HepG2 (cell line): Measurements from ENCODE around the gene TNFRSF18.

ENCODE experiments used
- SMARCC2 ChIP-seq: fragments of 450-650 bp; IDR thresholded peaks from 2 replicates; pipeline ENCODE4 v1.6.1; 2017; ENCODE audit warnings: antibody characterized with exemption, mild to moderate bottlenecking
- TAF1 ChIP-seq: sonication (generic); formaldehyde crosslinking; IDR thresholded peaks from 2 replicates; pipeline ENCODE4 v1.4.0; 2020; ENCODE audit warnings: missing genetic modification reagents
- TCF12 ChIP-seq, 2 experiments: fragments of 450-650 bp in 1 of 2; sonication (generic) in 1 of 2; formaldehyde crosslinking in 1 of 2; IDR thresholded peaks; 2 replicates each; pipeline versions ENCODE4 v1.6.1 to v1.8.0; 2017 to 2022; ENCODE audit warnings: antibody characterized with exemption in 1 of 2, mild to moderate bottlenecking in 1 of 2, missing genetic modification reagents in 1 of 2, moderate library complexity in 1 of 2
- TP53 ChIP-seq: sonication (generic); formaldehyde crosslinking; conservative IDR thresholded peaks from 2 replicates; pipeline ENCODE4 v1.4.0; 2020; ENCODE audit warnings: missing genetic modification reagents
- TF ChIP-seq, protein P1 (sequence below): sonication (generic); formaldehyde crosslinking; IDR thresholded peaks from 2 replicates; pipeline ENCODE4 v1.5.0; 2020; ENCODE audit warnings: mild to moderate bottlenecking, missing genetic modification reagents, moderate library complexity

DNA sequence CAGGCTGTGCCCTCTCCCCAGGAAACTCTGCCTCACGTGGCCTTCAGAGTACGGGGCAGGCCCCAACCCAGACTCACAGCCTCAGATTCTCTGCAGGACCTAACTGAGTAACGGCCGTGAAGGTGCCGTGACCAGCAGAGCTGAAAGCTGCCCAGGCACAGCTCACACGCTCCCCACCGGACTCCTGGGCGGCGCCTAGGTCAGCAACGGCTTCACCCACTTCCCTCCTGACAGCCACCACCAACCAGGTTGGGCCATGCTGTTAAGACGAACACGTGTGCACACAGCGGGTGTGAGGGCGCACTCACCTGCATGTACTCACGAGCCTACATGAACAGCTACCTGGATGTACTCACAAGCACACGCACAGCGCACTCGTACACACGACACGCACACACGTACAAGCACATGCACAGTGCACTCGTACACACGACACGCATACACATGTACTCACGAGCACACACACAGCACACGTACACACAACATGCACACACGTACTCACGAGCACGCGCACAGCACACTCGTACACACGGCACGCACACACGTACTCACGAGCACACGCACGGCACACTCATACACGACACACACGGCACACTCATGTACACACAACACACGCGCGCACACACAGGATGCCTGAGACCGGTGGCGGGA, 16.3 kb upstream of the TNFRSF18 start:
- TF ChIP-seq, protein P1, sequence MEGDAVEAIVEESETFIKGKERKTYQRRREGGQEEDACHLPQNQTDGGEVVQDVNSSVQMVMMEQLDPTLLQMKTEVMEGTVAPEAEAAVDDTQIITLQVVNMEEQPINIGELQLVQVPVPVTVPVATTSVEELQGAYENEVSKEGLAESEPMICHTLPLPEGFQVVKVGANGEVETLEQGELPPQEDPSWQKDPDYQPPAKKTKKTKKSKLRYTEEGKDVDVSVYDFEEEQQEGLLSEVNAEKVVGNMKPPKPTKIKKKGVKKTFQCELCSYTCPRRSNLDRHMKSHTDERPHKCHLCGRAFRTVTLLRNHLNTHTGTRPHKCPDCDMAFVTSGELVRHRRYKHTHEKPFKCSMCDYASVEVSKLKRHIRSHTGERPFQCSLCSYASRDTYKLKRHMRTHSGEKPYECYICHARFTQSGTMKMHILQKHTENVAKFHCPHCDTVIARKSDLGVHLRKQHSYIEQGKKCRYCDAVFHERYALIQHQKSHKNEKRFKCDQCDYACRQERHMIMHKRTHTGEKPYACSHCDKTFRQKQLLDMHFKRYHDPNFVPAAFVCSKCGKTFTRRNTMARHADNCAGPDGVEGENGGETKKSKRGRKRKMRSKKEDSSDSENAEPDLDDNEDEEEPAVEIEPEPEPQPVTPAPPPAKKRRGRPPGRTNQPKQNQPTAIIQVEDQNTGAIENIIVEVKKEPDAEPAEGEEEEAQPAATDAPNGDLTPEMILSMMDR (CRISPR knock-in tag), result no peak
- TF ChIP-seq TAF1 (CRISPR knock-in tag) (no peak), SMARCC2 (no peak), TCF12 (IDR thresholded peaks at IDR 0.05) (no peak), TCF12 (CRISPR knock-in tag; IDR thresholded peaks at IDR 0.05) (no peak), TP53 (CRISPR knock-in tag) (no peak)
